Liver (tissue), 3 donors: ENCODE data around the gene ICAM4.

ENCODE experiments used
- EGR1 ChIP-seq, 2 donors: IDR thresholded peaks; 2 replicates each; pipeline ENCODE4 v1.6.1; 2016 to 2018; ENCODE audit warnings: antibody characterized with exemption in 2 of 2, low read depth in 2 of 2
- FOXA2 ChIP-seq: IDR thresholded peaks from 2 replicates; pipeline ENCODE4 v1.6.1; 2016; ENCODE audit warnings: antibody characterized with exemption
- GABPA ChIP-seq, 2 donors: IDR thresholded peaks in 1 of 2; conservative IDR thresholded peaks in 1 of 2; 2 replicates each; pipeline ENCODE4 v1.6.1; 2016; ENCODE audit warnings: antibody characterized with exemption in 2 of 2, mild to moderate bottlenecking in 1 of 2, moderate library complexity in 1 of 2
- HNF4G ChIP-seq: IDR thresholded peaks from 2 replicates; pipeline ENCODE4 v1.6.1; 2016; ENCODE audit warnings: antibody characterized with exemption
- JUND ChIP-seq, 2 donors: IDR thresholded peaks; 2 replicates each; pipeline ENCODE4 v1.6.1; 2016; ENCODE audit warnings: antibody characterized with exemption in 2 of 2
- RAD21 ChIP-seq, 2 donors: IDR thresholded peaks; 2 replicates each; pipeline ENCODE4 v1.6.1; 2016; ENCODE audit warnings: antibody characterized with exemption in 2 of 2, mild to moderate bottlenecking in 2 of 2
- TAF1 ChIP-seq: conservative IDR thresholded peaks from 2 replicates; pipeline ENCODE4 v1.6.1; 2016; ENCODE audit warnings: antibody characterized with exemption, mild to moderate bottlenecking
- YY1 ChIP-seq: IDR thresholded peaks from 2 replicates; pipeline ENCODE4 v1.6.1; 2016; ENCODE audit warnings: antibody characterized with exemption, mild to moderate bottlenecking
- TF ChIP-seq, protein P1 (sequence below): fragments of 150-350 bp; IDR thresholded peaks from 2 replicates; pipeline ENCODE4 v1.5.1; 2017; ENCODE audit warnings: improper control_type of control experiment, low read depth, low read length; ENCODE audit not compliant: missing input control
- TF ChIP-seq, protein P2 (sequence below): IDR thresholded peaks from 2 replicates; pipeline ENCODE4 v1.6.1; 2016; ENCODE audit warnings: antibody characterized with exemption
- TF ChIP-seq, protein P3 (sequence below): IDR thresholded peaks from 2 replicates; pipeline ENCODE4 v1.6.1; 2016; ENCODE audit warnings: antibody characterized with exemption, mild to moderate bottlenecking
- donor health status: healthy.
- donor health status: healthy.

DNA sequence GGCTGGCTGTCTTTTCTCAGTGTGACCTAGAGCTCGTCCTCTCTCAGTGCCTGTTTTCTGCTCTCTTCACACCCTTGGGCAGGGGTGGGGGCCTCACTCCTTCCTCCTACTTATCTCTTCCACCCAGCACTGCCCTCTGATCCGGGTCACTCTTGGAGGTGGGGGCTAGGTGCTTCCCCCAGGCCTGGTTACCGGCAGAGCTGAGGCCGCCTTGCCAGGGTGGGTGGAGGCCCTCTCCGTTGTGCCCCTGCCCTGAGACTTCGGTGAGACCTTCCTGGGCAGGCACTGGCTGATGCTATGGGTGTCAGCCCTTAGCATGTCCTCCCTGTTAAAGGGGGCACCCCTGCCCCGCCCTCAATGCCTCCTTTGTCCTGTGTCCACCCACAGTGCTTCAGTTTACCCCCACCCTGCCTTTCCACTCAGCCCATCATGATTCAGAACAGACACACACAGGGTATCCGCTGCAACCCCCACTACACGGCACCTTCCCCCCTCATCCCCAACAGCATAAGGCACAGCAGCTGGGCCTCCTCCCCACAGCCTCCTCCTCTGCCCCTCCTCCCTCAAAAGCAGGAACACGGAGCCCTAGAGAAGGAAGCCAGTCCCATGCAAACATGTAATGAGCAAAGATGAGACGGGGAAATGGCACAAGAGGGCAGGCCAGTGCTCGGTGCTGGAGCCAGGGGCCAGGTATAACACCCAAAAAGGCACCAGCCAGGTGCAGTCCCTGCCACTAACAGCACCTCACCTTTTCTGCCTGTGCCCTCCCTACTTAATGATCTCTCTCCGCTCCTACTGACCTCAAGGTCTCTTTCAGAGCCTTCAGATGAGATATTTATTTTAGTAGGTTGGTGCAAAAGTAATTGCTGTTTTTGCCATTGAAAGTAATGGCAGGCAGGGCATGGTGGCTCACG, 13.0 kb downstream of the ICAM4 start:
- TF ChIP-seq, protein P1, sequence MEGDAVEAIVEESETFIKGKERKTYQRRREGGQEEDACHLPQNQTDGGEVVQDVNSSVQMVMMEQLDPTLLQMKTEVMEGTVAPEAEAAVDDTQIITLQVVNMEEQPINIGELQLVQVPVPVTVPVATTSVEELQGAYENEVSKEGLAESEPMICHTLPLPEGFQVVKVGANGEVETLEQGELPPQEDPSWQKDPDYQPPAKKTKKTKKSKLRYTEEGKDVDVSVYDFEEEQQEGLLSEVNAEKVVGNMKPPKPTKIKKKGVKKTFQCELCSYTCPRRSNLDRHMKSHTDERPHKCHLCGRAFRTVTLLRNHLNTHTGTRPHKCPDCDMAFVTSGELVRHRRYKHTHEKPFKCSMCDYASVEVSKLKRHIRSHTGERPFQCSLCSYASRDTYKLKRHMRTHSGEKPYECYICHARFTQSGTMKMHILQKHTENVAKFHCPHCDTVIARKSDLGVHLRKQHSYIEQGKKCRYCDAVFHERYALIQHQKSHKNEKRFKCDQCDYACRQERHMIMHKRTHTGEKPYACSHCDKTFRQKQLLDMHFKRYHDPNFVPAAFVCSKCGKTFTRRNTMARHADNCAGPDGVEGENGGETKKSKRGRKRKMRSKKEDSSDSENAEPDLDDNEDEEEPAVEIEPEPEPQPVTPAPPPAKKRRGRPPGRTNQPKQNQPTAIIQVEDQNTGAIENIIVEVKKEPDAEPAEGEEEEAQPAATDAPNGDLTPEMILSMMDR, result no peak
- TF ChIP-seq JUND (IDR thresholded peaks at IDR 0.05) (no peak), GABPA (IDR thresholded peaks at IDR 0.05 in 1 of 2, conservative IDR thresholded peaks at IDR 0.05 in 1 of 2) (no peak), TAF1 (no peak), EGR1 (IDR thresholded peaks at IDR 0.05; ENCODE audit: low read depth in 2 of 2) (no peak), FOXA2 (no peak), HNF4G (no peak), RAD21 (IDR thresholded peaks at IDR 0.05) (no peak), YY1 (no peak)
- TF ChIP-seq, protein P2, sequence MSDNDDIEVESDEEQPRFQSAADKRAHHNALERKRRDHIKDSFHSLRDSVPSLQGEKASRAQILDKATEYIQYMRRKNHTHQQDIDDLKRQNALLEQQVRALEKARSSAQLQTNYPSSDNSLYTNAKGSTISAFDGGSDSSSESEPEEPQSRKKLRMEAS, result no peak
- TF ChIP-seq, protein P3, sequence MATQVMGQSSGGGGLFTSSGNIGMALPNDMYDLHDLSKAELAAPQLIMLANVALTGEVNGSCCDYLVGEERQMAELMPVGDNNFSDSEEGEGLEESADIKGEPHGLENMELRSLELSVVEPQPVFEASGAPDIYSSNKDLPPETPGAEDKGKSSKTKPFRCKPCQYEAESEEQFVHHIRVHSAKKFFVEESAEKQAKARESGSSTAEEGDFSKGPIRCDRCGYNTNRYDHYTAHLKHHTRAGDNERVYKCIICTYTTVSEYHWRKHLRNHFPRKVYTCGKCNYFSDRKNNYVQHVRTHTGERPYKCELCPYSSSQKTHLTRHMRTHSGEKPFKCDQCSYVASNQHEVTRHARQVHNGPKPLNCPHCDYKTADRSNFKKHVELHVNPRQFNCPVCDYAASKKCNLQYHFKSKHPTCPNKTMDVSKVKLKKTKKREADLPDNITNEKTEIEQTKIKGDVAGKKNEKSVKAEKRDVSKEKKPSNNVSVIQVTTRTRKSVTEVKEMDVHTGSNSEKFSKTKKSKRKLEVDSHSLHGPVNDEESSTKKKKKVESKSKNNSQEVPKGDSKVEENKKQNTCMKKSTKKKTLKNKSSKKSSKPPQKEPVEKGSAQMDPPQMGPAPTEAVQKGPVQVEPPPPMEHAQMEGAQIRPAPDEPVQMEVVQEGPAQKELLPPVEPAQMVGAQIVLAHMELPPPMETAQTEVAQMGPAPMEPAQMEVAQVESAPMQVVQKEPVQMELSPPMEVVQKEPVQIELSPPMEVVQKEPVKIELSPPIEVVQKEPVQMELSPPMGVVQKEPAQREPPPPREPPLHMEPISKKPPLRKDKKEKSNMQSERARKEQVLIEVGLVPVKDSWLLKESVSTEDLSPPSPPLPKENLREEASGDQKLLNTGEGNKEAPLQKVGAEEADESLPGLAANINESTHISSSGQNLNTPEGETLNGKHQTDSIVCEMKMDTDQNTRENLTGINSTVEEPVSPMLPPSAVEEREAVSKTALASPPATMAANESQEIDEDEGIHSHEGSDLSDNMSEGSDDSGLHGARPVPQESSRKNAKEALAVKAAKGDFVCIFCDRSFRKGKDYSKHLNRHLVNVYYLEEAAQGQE, result no peak
